Measurements from ENCODE around the gene HDAC9. TPM values are rescaled to one million over a fixed set of nuclear protein-coding genes. Genes with fewer than 3 reads are reported as not detected.

The HDAC9 gene
- total RNA-seq, 4 donors from 2014 or later: 1.2 to 8.0 (median 1.6) TPM

- Histone ChIP-seq H3K27me3 (no peaks in the 10 kb centered on the region), H3K27ac (no peak overlapping the region), H3K36me3 (no peaks in the 10 kb centered on the region), H3K9me3 (no peaks in the 10 kb centered on the region), H3K4me1 (peaks cover 0 to 12% (median 0%) of the 10 kb centered on the region in 3 donors), H3K4me3 (no peak overlapping the region)
- TF ChIP-seq POLR2A (IDR thresholded peaks at IDR 0.05) (no peak), CTCF (IDR thresholded peaks at IDR 0.05) (no peak)
- no peak for DNase-seq
- 89 to 92% methylated on average over 2 of the region's 2 CpGs for WGBS, 2 donors
- intact Hi-C loops (cut with DNase I): no loop called here
These were observed 291.2 kb downstream of the HDAC9 start for GRCh38 chr7:18786796-18787195.

- H3K9me3 ChIP-seq: no peaks in the 10 kb centered on the region
- H3K27me3 ChIP-seq: no peaks in the 10 kb centered on the region
- TF ChIP-seq POLR2A (IDR thresholded peaks at IDR 0.05): no peak
- TF ChIP-seq CTCF (IDR thresholded peaks at IDR 0.05): no peak
- no peaks in the 10 kb centered on the region for H3K36me3 ChIP-seq
- H3K4me3 ChIP-seq: no peak overlapping the region
- no peak overlapping the region for H3K27ac ChIP-seq
- no peak for DNase-seq
- H3K4me1 ChIP-seq: peaks cover 0 to under 1% (median 0%) of the 10 kb centered on the region in 3 donors
- intact Hi-C loops (cut with DNase I): no loop called here
- WGBS, 2 donors: 43% methylated on average over 2 of the region's 2 CpGs; no CpG with 5 or more reads in 1 of the 2 donors
These were observed 292.5 kb downstream of the HDAC9 start for GRCh38 chr7:18788026-18788425.

- Histone ChIP-seq H3K9me3 (no peaks in the 10 kb centered on the region), H3K27me3 (no peaks in the 10 kb centered on the region), H3K4me3 (peak overlapping the region in 1 of 4 donors; percentile 28), H3K4me1 (no peaks in the 10 kb centered on the region), H3K27ac (peak overlapping the region in 2 of 4 donors; percentile 17 to 56), H3K36me3 (no peaks in the 10 kb centered on the region)
- intact Hi-C loops (cut with DNase I): no loop called here
- WGBS, 2 donors: 62 to 70% methylated on average over 13 of the region's 13 CpGs
- TF ChIP-seq POLR2A (IDR thresholded peaks at IDR 0.05): no peak
- no peak for TF ChIP-seq CTCF (IDR thresholded peaks at IDR 0.05)
- DNase-seq: no peak
These were observed 297.5 kb downstream of the HDAC9 start for GRCh38 chr7:18792871-18793595.

DNA sequence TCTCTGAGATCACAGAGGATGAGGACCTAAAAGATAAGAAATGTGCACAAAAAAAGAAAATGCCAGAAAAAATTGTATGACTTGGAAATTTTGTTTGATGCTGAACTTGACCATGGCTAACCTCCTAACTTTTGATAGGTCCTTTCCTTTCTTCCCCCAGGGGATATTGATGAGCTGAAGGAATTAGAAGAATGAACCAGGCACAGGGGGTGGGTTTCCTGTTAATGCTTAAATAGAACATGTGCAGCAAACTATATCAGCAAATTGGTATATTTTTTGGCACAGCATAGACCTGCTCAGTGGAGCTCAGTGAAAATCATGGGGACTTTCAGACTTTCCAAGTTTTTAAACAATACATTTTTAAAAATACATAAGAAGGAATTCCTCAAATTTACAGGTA is 300.7 kb downstream of the HDAC9 start:
- DNase-seq: no peak
- intact Hi-C loops (cut with DNase I): no loop called here
- no peaks in the 10 kb centered on the region for H3K36me3 ChIP-seq
- H3K4me3 ChIP-seq: no peak overlapping the region
- no peak overlapping the region for H3K27ac ChIP-seq
- no peak for TF ChIP-seq CTCF (IDR thresholded peaks at IDR 0.05)
- no peak for TF ChIP-seq POLR2A (IDR thresholded peaks at IDR 0.05)
- H3K9me3 ChIP-seq: no peaks in the 10 kb centered on the region
- H3K27me3 ChIP-seq: no peaks in the 10 kb centered on the region
- H3K4me1 ChIP-seq: no peaks in the 10 kb centered on the region

DNA sequence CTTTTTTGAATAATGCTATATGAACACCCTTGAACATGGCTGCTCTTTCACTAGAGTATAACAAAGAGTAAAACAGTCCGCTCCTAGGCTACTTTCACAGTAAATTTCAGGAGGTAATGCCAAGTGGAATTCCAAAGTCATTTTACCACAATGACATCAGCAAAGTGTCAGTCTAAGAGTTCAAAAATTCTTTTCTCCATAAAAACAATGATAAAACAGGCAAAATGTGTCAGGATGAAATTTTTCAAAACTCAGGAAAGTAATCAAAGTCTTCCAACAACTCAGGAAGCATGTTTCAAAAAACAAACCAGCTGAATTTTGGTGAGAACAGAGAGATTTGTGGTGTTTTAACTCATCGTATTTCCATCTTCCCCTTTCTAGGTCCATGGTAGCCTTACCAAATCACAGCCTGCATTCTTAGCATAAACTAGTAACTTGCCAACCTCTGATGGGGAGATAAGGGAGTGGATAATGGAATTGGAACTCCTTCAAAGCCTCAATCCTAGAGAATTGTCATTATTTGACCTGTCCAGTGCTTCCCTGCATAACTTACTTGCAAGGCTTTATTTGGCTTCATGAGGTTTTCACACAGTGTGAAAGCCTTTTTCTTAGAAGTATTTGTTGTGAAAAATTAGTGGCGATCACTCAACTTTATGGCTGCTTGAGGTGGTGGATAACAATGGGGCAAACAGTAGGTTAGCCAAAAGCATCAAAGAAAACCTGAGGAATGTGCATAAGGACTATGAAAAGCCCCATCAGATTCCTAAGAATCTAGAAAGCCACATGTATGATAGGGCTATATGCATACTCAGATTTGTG is 302.7 kb downstream of the HDAC9 start:
- Histone ChIP-seq H3K4me3 (no peak overlapping the region), H3K27me3 (no peaks in the 10 kb centered on the region), H3K27ac (no peak overlapping the region), H3K9me3 (no peaks in the 10 kb centered on the region), H3K4me1 (no peaks in the 10 kb centered on the region), H3K36me3 (no peaks in the 10 kb centered on the region)
- no peak for DNase-seq
- TF ChIP-seq POLR2A (IDR thresholded peaks at IDR 0.05) (no peak), CTCF (IDR thresholded peaks at IDR 0.05) (no peak)
- WGBS, 2 donors: 79 to 88% methylated on average over 3 of the region's 3 CpGs
- intact Hi-C loops (cut with DNase I): no loop called here
